GM12878 (cell line): ENCODE measurements around the gene LIN37. TPM values are rescaled to one million over a fixed set of nuclear protein-coding genes. Genes with fewer than 3 reads are reported as not detected.

Experiments used
- ATAC-seq: fragments of 200-7000 bp; cut with Tn5 transposase; 3 replicates; pipeline ENCODE4 v1.9.1; 2020; ENCODE audit warnings: mild to moderate bottlenecking, moderate library complexity
- BruUV-seq: library from RNA; stranded (reverse); fragments of 400-500 nt; replicated peaks from 2 replicates; lab custom pipeline; 2021; lab: Mats Ljungman, UMichigan
- CTCF ChIA-PET: fragments of 300-600 bp; sonication (Branson Sonifier 250); formaldehyde crosslinking; extraction: SDS; loops from one replicate; lab custom pipeline; 2021; ENCODE audit warnings: inconsistent platforms; lab: Yijun Ruan, JAX
- POLR2A ChIA-PET: fragments of 350-600 bp; formaldehyde crosslinking; extraction: SDS; loops from one replicate; lab custom pipeline; 2021; ENCODE audit warnings: inconsistent platforms; lab: Charles Lee
- RAD21 ChIA-PET: fragments of 300-600 bp; sonication (Branson Sonifier 250); formaldehyde crosslinking; loops from one replicate; lab custom pipeline; 2023; ENCODE audit warnings: antibody characterized with exemption; ENCODE audit not compliant: unreplicated experiment; lab: Charles Lee
- SMC1A ChIA-PET: fragments of 300-600 bp; sonication (Branson Sonifier 250); formaldehyde crosslinking; loops from one replicate; lab custom pipeline; 2023; ENCODE audit not compliant: unreplicated experiment, uncharacterized antibody; lab: Charles Lee
- DNase-seq: peaks from one replicate; pipeline ENCODE4 v3.0.0-alpha.2; 2011; ENCODE audit warnings: low read depth, low spot score
- FAIRE-seq: peaks from 3 replicates; lab custom pipeline; 2011; peaks lifted over from hg19 to GRCh38; lab: Jason Lieb, UNC
- H2AFZ ChIP-seq: 2 replicates; pipeline ENCODE4 v1.6.0; 2011; ENCODE audit warnings: low read depth, low read length, control low read depth; ENCODE audit not compliant: control insufficient read depth
- H3K27ac ChIP-seq: 2 replicates; pipeline ENCODE4 v1.5.1; 2011; ENCODE audit warnings: control low read depth; ENCODE audit not compliant: control insufficient read depth, insufficient read depth
- H3K27me3 ChIP-seq, 2 experiments: replicated peaks in 1 of 2; 2 replicates each; pipeline versions ENCODE4 v1.6.0 to v1.6.1; 2011; ENCODE audit warnings: low read length in 1 of 2; ENCODE audit not compliant: control insufficient read depth in 2 of 2, insufficient read depth in 2 of 2
- H3K36me3 ChIP-seq, 2 experiments: 2 replicates each; pipeline ENCODE4 v1.5.1; 2011; ENCODE audit warnings: low read length in 1 of 2; ENCODE audit not compliant: control insufficient read depth in 2 of 2, insufficient read depth in 2 of 2
- H3K4me1 ChIP-seq: 2 replicates; pipeline ENCODE4 v1.6.1; 2011; ENCODE audit warnings: mild to moderate bottlenecking, low read length, moderate library complexity, mixed read lengths; ENCODE audit not compliant: control insufficient read depth, insufficient read depth
- H3K4me2 ChIP-seq: 2 replicates; pipeline ENCODE4 v1.6.0; 2011; ENCODE audit warnings: control low read depth; ENCODE audit not compliant: control insufficient read depth, insufficient read depth
- H3K4me3 ChIP-seq: fragments of 200-600 bp; sonication (generic); 2 replicates; pipeline ENCODE4 v1.5.1; 2016
- H3K79me2 ChIP-seq: 2 replicates; pipeline ENCODE4 v1.6.0; 2011; ENCODE audit warnings: low read length; ENCODE audit not compliant: control insufficient read depth, insufficient read depth
- H3K9ac ChIP-seq: 2 replicates; pipeline ENCODE4 v1.8.0; 2011; ENCODE audit warnings: low read length, control low read depth, mixed read lengths; ENCODE audit not compliant: control insufficient read depth, insufficient read depth
- H3K9me3 ChIP-seq: replicated peaks from 3 replicates; pipeline ENCODE4 v1.5.1; 2011; ENCODE audit warnings: mild to moderate bottlenecking, low read length; ENCODE audit not compliant: control insufficient read depth, insufficient read depth
- H4K20me1 ChIP-seq: 2 replicates; pipeline ENCODE4 v1.6.0; 2011; ENCODE audit not compliant: control insufficient read depth, insufficient read depth
- CHD4 ChIP-seq: fragments of 200-600 bp; sonication (generic); IDR thresholded peaks from 2 replicates; pipeline ENCODE4 v1.6.1; 2016; ENCODE audit warnings: mild to moderate bottlenecking
- E2F4 ChIP-seq: IDR thresholded peaks from 2 replicates; pipeline ENCODE4 v1.6.1; 2012; ENCODE audit warnings: low read depth, low read length, improper control_type of control experiment
- EGR1 ChIP-seq, 2 experiments: IDR thresholded peaks; 1 replicate in 1 of 2; 2 replicates in 1 of 2; pipeline ENCODE4 v1.6.1; 2011 to 2012; ENCODE audit warnings: low read depth in 2 of 2, low read length in 2 of 2, borderline replicate concordance in 1 of 2, mild to moderate bottlenecking in 1 of 2, moderate library complexity in 1 of 2
- ETV6 ChIP-seq, 2 experiments: fragments of 450-650 bp in 1 of 2; IDR thresholded peaks in 1 of 2; conservative IDR thresholded peaks in 1 of 2; 2 replicates each; pipeline ENCODE4 v1.6.1; 2014; ENCODE audit warnings: antibody characterized with exemption in 1 of 2, borderline replicate concordance in 1 of 2, low read depth in 1 of 2, mild to moderate bottlenecking in 1 of 2, moderate library complexity in 1 of 2
- IKZF1 ChIP-seq: fragments of 450-650 bp; conservative IDR thresholded peaks from 2 replicates; pipeline ENCODE4 v1.6.1; 2017; ENCODE audit warnings: antibody characterized with exemption, mild to moderate bottlenecking
- MLLT1 ChIP-seq: fragments of 450-650 bp; IDR thresholded peaks from 2 replicates; pipeline ENCODE4 v1.6.1; 2016; ENCODE audit warnings: mild to moderate bottlenecking
- SMAD5 ChIP-seq: IDR thresholded peaks from 2 replicates; pipeline ENCODE4 v1.6.1; 2016; ENCODE audit warnings: antibody characterized with exemption, low read depth
- ZNF622 ChIP-seq: fragments of 450-650 bp; IDR thresholded peaks from 2 replicates; pipeline ENCODE4 v1.6.1; 2017; ENCODE audit warnings: mild to moderate bottlenecking, inconsistent platforms
- WGBS: methylation state at CpG from one replicate; pipeline ENCODE4 v1.1.6; 2016; ENCODE audit warnings: low lambda C conversion rate; ENCODE audit not compliant: insufficient replicate concordance, insufficient coverage; ENCODE audit errors: missing lambda C conversion rate; 5-methylcytosine and 5-hydroxymethylcytosine counted together
- in situ Hi-C: fragments of 300-500 bp; cut with MboI; formaldehyde crosslinking; loops from 9 replicates; pipeline ENCODE4 v1.14.3; 2018; ENCODE audit warnings: mixed read lengths
- intact Hi-C: fragments of 100-400 bp; cut with micrococcal nuclease; formaldehyde crosslinking; loops from one replicate; pipeline ENCODE4 v1.14.2; 2022; ENCODE audit not compliant: unreplicated experiment
- polyA plus RNA-seq, 11 experiments: library from polyadenylated mRNA; depleted of rRNA in 4 of 11; unstranded in 6 of 11; stranded (reverse) in 5 of 11; fragments of >200 nt; fragmentation: Nextera tagmentation in 4 of 11; fragmentation: Illumina TruSeq in 1 of 11; extraction: Ambion mirVana in 4 of 11; extraction: Trizol in 1 of 11; gene quantifications; 1 replicate in 1 of 11; 2 replicates in 10 of 11; pipeline versions ENCODE4 v1.2.1 to v1.2.3, GENCODE V29; 2011 to 2016; ENCODE audit warnings: inconsistent platforms in 2 of 11, missing spikeins in 2 of 11, low read depth in 1 of 11
- total RNA-seq, 4 experiments: library from RNA; depleted of rRNA in 3 of 4; stranded (reverse); fragments of >200 nt in 3 of 4; fragmentation: Illumina TruSeq in 1 of 4; extraction: Trizol in 1 of 4; gene quantifications; 2 replicates each; pipeline versions ENCODE4 v1.2.1 to v1.2.3, GENCODE V29; 2013 to 2021

LIN37 gene
- total and polyA plus RNA-seq, 10 of the 15 experiments (the other 5 are each of a cell fraction or from before 2014, with no cell fraction given), result 0.69 to 11.9 (median 7.6) TPM

- H4K20me1 ChIP-seq, result no peaks in the 10 kb centered on the region
- H3K4me1 ChIP-seq, result no peaks in the 10 kb centered on the region
- POLR2A ChIA-PET, result no interaction called here
- ATAC-seq (no peak), DNase-seq (no peak), FAIRE-seq (no peak)
- H3K79me2 ChIP-seq, result no peaks in the 10 kb centered on the region
- H2AFZ ChIP-seq, result no peak overlapping the region
- H3K27ac ChIP-seq, result no peak overlapping the region
- no peak overlapping the region for H3K4me2 ChIP-seq
- intact Hi-C loops (no loop called here), in situ Hi-C loops (no loop called here)
- peaks cover 0 to 2% of the 10 kb centered on the region in 2 experiments; a peak in 1 of 4 replicates for H3K27me3 ChIP-seq
- SMC1A ChIA-PET, result no interaction called here
- CTCF ChIA-PET, result no interaction called here
- no peaks in the 10 kb centered on the region for H3K36me3 ChIP-seq
- no peak overlapping the region for H3K4me3 ChIP-seq
- TF ChIP-seq CHD4 (no peak), MLLT1 (no peak), IKZF1 (no peak), E2F4 (no peak), SMAD5 (no peak), ZNF622 (no peak), ETV6 (conservative IDR thresholded peaks at IDR 0.05 in 1 of 2, IDR thresholded peaks at IDR 0.05 in 1 of 2; ENCODE audit: borderline replicate concordance in 1 of 2, low read depth in 1 of 2) (no peak), EGR1 (IDR thresholded peaks at IDR 0.05; ENCODE audit: borderline replicate concordance in 1 of 2, low read depth in 2 of 2, low read length in 2 of 2) (no peak)
- no peak overlapping the region for H3K9ac ChIP-seq
- BruUV-seq, result no TSS peak
- H3K9me3 ChIP-seq, result no peaks in the 10 kb centered on the region
- RAD21 ChIA-PET, result no interaction called here
- 56% methylated on average over 14 of the region's 15 CpGs for WGBS
Measured at GRCh38 chr19:35792312-35792711, 43.9 kb downstream of the LIN37 start.
